Stimulated activated CD4-positive, alpha-beta T cell treated with anti-CD3 and anti-CD28 coated beads, TNF-alpha, amount 100 ng/mL, for 24 hours (primary cell): Measurements from ENCODE around the gene POU4F1.
"Not testable (repeated sequence)": the region's sequence is repeated elsewhere in the genome, so short reads cannot be mapped to it uniquely, and the experiment has no call there.

Experiments
- DNase-seq, 3 experiments: peaks; one replicate each; pipeline ENCODE4 v3.0.0-alpha.2; 2020; ENCODE audit warnings: low read depth in 3 of 3

Gene POU4F1, protein sequence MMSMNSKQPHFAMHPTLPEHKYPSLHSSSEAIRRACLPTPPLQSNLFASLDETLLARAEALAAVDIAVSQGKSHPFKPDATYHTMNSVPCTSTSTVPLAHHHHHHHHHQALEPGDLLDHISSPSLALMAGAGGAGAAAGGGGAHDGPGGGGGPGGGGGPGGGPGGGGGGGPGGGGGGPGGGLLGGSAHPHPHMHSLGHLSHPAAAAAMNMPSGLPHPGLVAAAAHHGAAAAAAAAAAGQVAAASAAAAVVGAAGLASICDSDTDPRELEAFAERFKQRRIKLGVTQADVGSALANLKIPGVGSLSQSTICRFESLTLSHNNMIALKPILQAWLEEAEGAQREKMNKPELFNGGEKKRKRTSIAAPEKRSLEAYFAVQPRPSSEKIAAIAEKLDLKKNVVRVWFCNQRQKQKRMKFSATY

DNA sequence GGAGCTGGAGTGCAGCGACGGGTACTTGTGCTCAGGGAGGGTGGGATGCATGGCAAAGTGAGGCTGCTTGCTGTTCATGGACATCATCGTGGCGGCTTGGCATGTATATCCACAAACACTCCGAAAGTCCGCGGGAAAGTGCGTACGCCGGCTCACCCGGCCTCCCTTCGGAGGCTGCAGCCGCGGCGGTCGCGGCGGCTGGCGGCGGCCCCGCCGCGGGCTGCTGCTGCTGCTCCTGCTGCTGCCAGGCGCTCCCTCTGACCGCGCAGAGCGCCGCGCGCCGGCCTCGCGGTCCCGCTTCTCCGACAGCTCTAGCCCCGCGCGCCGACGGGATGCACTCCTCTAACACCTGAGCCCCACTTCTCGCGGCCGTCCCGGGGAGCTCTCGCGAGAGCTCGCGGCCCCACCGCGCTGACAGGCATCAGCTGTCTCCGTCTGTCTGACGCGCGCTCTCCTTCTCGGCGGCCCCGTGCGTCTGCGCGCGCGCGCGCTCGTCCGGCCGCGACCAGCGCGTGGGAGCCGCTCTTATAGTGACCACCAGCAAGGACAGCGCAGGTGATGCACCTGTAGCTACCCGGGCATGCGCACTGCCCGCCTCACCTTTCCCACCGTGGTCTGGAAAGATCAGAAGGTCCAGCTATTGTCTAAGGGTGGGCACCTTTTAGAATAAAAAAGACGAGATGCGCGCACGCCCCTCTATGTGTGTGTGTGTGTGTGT lies at the start of gene POU4F1:
TSS of gene POU4F1 (minus strand) at position 313 of the 718 bp plus-strand sequence. CDS start at position 87, 226 bp downstream.
- DNase-seq: peak in 2 of 3 experiments; percentile 39 to 71

DNA sequence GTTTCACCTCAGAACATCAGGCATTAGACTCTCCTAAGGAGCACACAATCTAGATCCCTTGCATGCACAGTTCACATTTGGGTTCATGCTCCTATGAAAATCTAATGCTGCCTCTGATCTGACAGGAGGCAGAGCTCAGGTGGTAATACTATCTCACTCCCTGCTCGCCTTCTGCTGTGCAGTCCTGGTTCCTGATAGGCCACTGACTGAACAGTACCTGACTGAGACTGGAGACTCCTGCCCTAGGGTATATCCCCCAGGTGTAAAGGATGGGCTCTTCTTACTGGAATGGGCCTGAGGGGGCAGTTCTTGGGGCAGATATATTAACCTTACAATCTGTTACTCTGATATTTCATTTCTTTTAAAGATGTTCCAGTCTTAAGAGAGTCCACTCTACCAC lies 49.3 kb upstream of the POU4F1 start:
- DNase-seq: no peak

DNA sequence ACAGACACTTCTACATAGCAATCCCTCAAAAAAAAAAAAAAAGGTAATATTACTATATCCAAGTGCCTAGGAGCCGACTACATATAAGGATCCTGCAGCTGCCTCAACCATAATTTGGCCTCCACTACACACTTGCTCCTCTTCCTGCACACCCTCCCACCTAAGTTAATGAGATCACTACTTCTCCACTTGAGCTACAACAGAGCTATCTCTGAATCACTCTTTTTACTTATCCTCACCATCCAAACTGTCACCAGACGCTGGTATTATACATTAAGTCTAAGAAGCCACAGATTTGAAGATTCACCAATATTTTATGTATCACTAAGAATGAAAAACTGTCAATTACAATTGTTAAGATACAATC lies 47.3 kb upstream of the POU4F1 start:
- no peak for DNase-seq

DNA sequence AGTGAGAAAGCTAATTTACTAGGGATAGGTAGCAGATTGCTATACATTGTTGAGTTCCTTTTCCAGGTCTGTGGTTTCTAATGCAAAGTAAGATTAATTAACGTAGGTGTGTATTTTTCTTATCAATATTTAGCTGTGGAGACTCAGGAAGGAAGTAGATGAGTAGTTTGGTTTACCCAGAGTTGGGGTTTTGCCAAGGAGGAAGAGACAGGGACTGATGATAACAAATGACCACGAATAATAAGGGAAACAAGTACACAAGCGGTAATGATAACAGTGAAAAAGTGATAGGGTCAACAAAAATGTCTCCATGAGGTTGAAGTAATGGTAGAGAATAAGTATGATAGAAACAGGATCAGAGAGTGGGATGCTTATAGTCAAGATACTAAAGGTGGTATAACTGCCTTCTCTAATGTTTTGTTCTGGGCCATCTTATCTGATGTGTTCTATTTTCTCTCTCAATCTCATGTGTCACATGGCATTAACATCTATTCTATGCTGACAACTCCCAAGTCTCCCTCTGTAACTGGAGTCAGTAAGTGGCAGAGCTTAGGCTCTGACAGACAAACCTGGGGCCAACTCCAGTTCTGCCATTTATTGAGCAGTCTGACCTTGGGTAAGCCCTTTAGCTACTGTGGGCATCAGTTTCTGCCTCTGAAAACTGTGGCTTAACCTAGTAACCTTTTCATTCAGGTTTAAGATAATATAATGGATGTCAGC lies 46.8 kb upstream of the POU4F1 start:
- DNase-seq: no peak

DNA sequence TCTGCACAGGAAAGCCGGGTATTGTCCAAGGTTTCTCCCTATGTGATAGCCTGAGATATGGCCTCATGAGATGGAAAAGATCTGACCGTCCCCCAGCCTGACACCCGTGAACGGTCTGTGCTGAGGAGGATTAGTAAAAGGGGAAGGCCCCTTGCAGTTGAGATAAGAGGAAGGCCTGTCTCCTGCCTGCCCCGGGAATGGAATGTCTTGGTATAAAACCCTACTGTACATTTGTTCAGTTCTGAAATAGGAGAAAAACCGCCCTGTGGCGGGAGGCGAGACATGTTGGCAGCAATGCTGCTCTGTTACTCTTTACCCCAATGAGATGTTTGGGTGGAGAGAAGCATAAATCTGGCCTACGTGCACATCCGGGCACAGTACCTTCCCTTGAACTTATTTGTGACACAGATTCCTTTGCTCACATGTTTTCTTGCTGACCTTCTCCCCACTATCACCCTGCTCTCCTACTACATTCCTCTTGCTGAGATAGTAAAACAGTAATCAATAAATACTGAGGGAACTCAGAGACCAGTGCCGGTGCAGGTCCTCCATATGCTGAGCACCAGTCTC lies 43.8 kb upstream of the POU4F1 start:
- DNase-seq: not testable (repeated sequence)

DNA sequence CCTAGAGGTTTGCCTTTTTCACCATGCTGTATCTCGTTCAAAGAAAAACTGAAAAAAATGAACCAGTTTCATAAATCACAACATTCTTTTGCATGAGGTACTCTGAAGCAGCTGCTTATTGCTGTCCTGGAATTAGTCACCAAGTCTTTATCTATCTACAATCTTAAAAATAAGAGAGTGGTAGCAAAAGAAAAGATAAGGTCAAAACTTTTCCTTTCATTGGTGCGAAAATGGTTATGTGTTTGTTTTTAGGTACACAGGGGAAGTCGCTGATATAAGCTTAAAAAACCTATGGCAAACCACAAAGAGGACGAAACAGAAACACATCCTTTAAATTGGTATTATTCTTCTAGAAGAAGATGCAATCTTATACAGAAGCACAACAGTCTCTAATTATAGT lies 34.9 kb upstream of the POU4F1 start:
- DNase-seq: no peak

DNA sequence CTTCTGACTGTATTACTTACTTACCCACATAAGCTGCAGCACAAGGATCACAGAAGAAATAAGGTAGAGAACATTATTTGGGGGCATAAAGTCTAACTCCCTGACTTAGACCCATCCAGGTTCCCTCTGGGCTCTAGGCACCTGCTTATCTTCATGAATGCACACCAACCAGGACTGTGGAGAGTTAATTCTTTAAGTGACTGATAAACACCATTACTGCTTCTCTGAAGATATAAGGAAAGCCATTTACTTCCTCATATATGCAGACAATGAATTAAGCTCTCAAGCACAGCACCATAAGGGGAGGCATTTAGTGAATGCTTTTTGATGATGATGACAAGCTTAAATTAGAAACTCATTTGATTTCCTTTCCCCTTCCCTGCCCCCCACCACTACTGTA lies 33.1 kb upstream of the POU4F1 start:
- DNase-seq: no peak

DNA sequence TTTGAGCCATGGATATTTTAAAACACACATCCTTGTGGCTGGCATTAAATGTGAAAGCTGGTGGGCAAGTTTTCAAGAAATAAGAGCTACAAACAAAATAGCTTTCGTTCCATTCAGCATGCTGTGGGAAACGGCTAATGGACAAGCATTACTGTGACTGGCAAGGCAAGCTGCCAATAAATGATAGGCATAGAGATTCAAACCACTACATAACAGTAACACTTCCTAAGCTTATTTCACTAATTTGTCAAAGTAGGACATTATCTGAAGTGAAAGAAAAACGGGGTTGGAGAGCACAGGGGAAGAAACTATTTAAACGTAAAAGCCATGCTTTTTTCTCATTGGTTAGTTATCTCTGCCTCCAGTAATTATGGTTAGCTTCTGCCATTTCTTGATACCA lies 29.6 kb upstream of the POU4F1 start:
- no peak for DNase-seq

DNA sequence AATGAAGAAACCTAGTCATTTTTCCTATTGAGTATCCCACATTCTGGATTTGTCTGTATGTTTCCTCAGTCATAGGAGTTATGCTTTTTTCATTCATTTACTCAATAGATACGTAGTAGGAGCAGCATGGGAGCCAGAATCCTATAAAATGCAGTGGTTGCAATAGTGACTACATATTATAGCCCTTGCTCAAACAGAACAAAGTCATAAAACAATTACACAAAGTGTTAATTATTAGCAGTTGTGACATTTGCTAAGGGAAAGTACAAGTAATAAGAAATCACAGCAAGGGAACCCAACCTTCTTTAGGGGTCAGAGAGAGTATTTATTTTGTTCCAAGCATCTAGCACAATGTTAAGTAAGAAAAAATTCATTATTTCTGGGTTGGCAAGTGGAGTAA lies 27.7 kb upstream of the POU4F1 start:
- no peak for DNase-seq

DNA sequence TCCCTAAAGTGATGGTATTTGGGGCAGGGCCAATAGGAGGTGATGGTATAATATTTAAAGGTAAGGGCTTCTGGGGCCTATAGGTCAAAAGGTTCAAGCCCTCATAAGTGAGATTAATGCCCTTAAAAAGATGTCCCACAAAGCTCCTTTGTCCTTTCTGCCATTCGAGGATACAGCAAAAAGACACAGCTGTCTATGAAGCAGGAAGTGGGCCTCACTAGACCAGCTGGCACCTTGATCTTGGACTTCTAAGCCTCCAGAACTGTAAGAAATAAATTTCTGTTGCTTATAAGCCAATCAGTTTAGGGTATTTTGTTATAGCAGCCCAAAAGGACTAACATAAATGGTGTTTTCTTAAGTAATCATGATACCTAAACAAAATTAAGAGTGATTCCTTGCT lies 27.2 kb upstream of the POU4F1 start:
- DNase-seq: no peak

DNA sequence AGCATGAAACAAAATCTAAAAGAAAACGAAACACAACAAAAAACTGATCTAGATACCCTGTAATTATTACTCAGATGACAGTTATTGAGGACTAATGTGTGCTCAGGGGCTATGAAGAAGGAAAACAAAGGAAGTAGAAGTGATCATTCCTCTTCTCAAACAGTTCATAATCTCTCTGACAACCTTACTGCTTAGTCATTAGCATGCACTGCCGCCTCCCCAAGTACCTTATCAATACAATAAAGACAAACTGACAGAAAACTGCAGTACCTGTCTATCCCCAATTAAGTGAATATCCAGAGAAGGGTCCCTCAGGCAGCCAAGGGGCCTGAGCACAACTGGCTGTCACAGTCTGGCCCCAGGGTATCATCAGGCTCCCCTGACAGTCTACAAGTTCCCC lies 22.0 kb upstream of the POU4F1 start:
- no peak for DNase-seq

DNA sequence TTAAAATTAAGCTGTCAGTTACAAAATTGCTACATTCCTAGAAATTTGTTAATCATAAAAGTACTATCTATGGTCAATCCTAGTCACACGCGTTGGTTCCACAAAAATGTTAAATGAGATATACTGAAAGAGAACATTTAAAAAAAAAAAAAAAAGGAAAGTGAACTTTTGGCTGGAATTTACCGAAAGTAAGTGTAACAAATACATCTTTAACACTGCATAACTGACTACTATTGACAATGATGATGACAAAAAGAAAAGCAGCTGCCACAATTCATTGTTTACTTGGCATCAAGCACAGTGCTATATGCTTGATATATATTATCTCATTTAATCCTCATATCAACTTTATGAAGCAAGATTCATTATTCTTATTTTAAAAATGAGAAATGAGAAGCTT lies 19.8 kb upstream of the POU4F1 start:
- DNase-seq: no peak

DNA sequence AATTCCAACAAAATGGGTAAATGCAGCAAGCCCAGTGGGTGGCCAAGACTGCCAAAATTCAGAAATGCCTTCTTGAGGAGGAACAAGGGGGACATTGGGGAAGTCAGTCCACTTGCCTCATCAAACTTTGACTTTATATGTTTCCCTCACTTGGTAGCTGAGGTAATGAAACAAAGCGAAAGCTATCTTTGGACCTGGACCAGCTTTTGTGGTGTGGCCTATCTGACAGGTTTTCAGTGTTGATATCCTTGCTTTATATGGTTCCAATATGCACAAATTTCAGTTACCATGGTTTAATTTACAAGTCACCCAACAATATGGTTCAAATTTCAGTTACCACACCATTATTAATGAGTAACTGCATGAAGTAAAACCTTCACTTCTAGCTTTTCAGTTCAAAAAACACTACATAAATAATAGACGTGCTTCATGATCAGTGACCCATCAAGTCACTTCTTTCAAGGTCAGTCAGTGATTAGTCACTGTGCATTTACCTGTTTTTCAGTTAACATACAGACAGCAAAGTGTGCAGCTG lies 17.7 kb upstream of the POU4F1 start:
- DNase-seq: no peak

DNA sequence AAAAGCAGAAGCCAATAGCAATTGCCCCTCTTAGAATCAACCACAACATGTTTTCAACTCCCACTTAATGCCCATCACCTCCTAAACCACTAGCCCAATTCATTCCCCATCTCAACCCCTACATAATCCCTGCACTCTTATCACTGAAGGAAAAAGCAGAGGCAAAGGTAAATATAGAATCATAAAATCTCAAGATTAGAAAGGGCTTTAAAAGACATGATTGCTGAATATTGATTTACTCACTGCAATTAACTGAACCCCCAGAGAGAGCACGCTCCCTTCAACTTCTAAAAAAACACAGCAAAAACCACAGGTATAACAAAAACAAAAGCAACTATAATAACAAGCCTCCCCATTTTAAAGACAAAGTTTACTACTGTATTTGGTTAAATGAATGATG lies 15.1 kb upstream of the POU4F1 start:
- no peak for DNase-seq

DNA sequence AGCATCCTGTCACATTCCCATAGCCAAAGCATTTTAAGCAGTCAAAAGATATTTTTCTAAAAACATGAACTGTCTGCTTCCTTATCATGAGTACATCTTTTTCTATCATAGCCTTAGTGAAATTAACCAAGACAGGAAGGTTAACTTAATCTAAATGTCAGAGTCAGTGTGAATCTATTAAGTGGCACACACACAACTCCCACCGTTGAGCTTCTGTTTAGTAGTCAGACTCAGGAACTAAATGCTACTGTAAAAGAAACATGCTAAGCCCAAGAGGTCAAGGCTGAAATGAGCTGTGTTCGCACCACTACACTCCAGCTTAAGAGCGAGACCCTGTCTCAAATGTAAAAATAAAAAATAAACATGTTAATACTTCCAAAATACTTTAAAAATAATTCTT lies 7.7 kb upstream of the POU4F1 start:
- no peak for DNase-seq

DNA sequence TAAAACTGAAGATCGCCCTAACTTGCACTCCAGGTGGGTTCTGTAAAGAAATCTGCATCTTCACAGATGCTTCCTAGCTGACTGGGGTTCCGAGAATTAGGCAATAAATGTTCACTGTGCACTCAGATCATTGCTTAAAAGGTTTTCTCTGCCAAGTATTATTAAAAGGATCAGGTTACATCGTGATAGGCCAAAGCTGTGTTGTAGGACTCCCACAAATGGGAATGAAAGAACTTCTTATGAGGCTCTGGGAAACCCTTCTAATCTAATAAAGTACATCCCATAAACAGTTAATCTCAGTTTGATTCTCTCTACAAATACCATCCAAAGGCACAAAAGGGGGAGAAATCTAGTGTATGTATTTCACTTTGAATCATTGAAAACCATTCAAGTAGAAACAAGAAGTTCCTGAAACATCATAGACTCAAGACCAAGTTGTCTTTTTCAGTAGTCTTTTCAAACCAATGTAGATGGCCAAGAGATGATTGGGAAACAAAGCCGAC lies 7.1 kb upstream of the POU4F1 start:
- DNase-seq: no peak

DNA sequence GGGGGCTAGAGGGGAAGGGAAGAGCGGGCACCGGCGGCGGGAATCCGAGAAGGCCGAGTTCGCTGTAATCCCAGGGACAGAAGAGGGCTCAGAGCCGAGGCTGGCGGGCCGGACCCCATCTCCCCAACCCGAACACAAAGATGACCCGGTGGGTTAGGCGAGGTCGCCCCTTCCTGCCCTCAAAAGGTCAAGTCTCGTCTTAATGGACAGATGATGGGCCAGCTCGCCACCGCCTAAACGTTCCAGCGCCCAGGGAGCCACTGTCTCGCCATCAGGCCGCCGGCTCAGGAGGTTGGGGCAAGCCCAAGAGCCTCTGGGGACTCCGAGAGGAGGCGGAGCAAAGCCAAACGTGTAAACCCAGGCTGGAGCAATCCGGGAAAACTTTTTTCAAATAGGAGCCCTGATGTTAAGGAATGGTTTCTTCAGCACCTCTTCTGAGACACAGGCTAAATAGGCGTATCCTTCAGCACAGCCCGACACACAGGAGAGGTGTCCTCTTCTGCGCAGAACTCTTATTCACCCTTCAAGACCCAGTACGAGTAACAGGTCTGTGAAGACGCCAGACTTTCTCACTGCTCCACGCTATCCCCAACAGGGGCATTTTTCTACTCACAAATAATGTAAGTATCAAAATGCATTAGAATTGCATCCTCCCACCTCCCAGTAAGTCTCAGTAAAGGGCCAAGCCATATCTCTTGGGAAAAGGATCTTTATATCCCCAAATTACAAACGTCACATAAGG lies 6.3 kb upstream of the POU4F1 start:
- DNase-seq: no peak

DNA sequence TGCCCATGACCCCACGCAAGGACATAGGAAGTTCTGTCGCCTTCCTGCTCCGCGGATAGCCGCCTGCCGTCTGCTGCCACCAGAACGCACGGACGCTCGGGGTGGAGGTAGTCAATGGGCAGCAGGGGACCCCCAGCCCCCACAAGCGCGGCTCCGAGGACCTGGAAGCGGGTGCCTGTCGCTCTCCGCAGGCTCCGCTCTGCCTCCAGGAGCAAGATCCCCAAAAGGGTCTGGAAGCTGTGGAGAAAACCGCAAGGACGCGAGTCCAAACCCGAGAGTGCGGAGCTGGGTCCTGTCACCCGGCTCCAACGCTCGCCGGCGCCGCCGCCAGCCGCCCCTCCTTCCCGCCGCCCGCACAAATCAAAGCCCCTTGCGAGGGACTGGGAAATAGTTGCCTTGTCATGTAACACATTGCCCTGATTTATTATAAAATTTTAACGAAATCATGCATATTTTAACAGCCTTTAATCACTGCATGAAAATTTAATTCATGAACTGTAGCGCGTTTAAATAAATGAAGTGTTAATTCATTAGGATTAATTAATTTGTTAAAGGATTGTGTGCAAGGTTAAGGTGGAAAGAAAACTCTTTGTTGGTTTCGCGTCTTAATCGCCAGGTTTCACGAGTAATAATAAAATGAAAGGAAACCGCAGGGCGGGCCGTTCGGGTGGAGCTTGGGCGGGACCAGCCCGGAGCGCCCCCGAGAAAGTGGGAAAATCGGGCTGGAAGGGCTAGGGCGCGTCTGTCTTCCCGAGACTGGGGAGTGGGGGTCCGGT lies 5.5 kb upstream of the POU4F1 start:
- DNase-seq: no peak

DNA sequence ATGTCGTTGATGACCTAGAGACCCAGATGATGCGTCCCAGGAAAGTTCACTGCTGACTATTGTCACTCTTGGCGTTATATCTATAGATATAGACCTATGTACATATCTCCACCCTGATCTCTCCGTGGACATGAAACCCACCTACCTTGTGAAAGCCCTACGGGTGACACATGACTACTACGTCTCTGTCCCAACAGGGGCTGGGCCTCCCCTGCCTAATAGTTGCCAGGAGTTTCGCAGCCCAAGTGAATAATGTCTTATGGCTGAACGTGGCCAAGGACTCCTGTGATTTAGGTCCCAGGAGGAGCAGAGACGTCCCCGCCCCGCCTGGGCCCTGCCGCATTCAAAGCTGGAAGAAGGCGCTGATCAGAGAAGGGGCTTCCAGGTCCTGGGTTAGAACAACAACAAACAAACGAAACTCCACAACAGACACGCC lies 4.9 kb upstream of the POU4F1 start:
- DNase-seq: no peak
